DMS 273 (cell line): Measurements from ENCODE around the gene RTL1.

Experiments
- DNase-seq: peaks from one replicate; lab custom pipeline; 2025; ENCODE audit not compliant: unreplicated experiment; lab: John Stamatoyannopoulos, UW

The RTL1 gene

GRCh38 chr14:100836311-100836805, 67.2 kb downstream of the RTL1 start:
- no peak for DNase-seq

GRCh38 chr14:100835548-100836310, 67.8 kb downstream of the RTL1 start:
- no peak for DNase-seq

- DNase-seq = no peak
These were observed 68.6 kb downstream of the RTL1 start for GRCh38 chr14:100834794-100835547.

GRCh38 chr14:100834082-100834793, 69.3 kb downstream of the RTL1 start:
- no peak for DNase-seq

- no peak for DNase-seq
These were observed 71.1 kb downstream of the RTL1 start for GRCh38 chr14:100832311-100832960.

GRCh38 chr14:100830681-100831080, 72.8 kb downstream of the RTL1 start:
- no peak for DNase-seq
